HEK293 (cell line): ENCODE data around the gene AIMP2.
"Not testable (repeated sequence)": the region's sequence is repeated elsewhere in the genome, so short reads cannot be mapped to it uniquely, and the experiment has no call there.

Source experiments
- CTCF ChIA-PET: fragments of 350-600 bp; formaldehyde crosslinking; extraction: SDS; loops from one replicate; lab custom pipeline; 2021; ENCODE audit warnings: antibody characterized with exemption; lab: Yijun Ruan, JAX
- POLR2A ChIA-PET: fragments of 300-600 bp; formaldehyde crosslinking; extraction: SDS; loops from one replicate; lab custom pipeline; 2020; ENCODE audit warnings: antibody characterized with exemption, inconsistent platforms; lab: Yijun Ruan, JAX
- H3K27ac ChIP-seq: fragments of 200-500 bp; sonication (Bioruptor generic); 2 replicates; pipeline ENCODE4 v1.5.1; 2014; ENCODE audit warnings: low read depth, low read length, control low read depth, inconsistent platforms; ENCODE audit errors: extremely low read depth
- H3K36me3 ChIP-seq, 2 experiments: fragments of 200-500 bp in 1 of 2; sonication (Bioruptor generic) in 1 of 2; 1 replicate in 1 of 2; 2 replicates in 1 of 2; pipeline ENCODE4 v1.5.1; 2014 to 2017; ENCODE audit warnings: inconsistent platforms in 2 of 2, low read length in 2 of 2; ENCODE audit not compliant: control insufficient read depth in 2 of 2, insufficient read depth in 1 of 2
- H3K4me1 ChIP-seq: fragments of 200-500 bp; sonication (Bioruptor generic); 2 replicates; pipeline ENCODE4 v1.5.1; 2014; ENCODE audit warnings: mild to moderate bottlenecking, low read length, inconsistent platforms; ENCODE audit not compliant: control insufficient read depth, insufficient read depth
- H3K4me3 ChIP-seq: 2 replicates; pipeline ENCODE4 v1.5.1; 2011; ENCODE audit warnings: low read depth, mild to moderate bottlenecking, control low read depth, low read length, moderate library complexity
- H3K9me3 ChIP-seq: fragments of 200-500 bp; sonication (Bioruptor generic); 2 replicates; pipeline ENCODE4 v1.5.1; 2014; ENCODE audit warnings: low read depth, low read length, inconsistent platforms; ENCODE audit not compliant: control insufficient read depth, insufficient read depth
- GLI2 ChIP-seq: fragments of 450-650 bp; formaldehyde crosslinking; IDR thresholded peaks from 2 replicates; pipeline ENCODE4; 2017; ENCODE audit warnings: missing biosample characterization, missing genetic modification characterization, low read depth, borderline replicate concordance
- ZBTB20 ChIP-seq: fragments of 450-650 bp; formaldehyde crosslinking; IDR thresholded peaks from 2 replicates; pipeline ENCODE4 v1.5.1; 2016; ENCODE audit warnings: missing biosample characterization, missing genetic modification characterization
- ZNF121 ChIP-seq: fragments of 450-650 bp; formaldehyde crosslinking; IDR thresholded peaks from 2 replicates; pipeline ENCODE4 v1.5.1; 2016; ENCODE audit warnings: missing biosample characterization, missing genetic modification characterization
- ZNF146 ChIP-seq: fragments of 450-650 bp; formaldehyde crosslinking; IDR thresholded peaks from 2 replicates; pipeline ENCODE4 v1.5.1; 2016; ENCODE audit warnings: missing biosample characterization, missing genetic modification characterization
- ZNF311 ChIP-seq: fragments of 450-650 bp; formaldehyde crosslinking; IDR thresholded peaks from 2 replicates; pipeline ENCODE4 v1.5.1; 2017; ENCODE audit warnings: missing biosample characterization, missing genetic modification characterization, borderline replicate concordance
- ZNF544 ChIP-seq: fragments of 450-650 bp; formaldehyde crosslinking; IDR thresholded peaks from 2 replicates; pipeline ENCODE4 v1.5.0; 2017; ENCODE audit warnings: missing biosample characterization, missing genetic modification characterization
- ZNF777 ChIP-seq: fragments of 450-650 bp; formaldehyde crosslinking; IDR thresholded peaks from 2 replicates; pipeline ENCODE4 v1.5.1; 2017; ENCODE audit warnings: missing biosample characterization, missing genetic modification characterization, borderline replicate concordance
- TF ChIP-seq, protein P1 (sequence below): fragments of 450-650 bp; formaldehyde crosslinking; IDR thresholded peaks from 2 replicates; pipeline ENCODE4 v1.5.1; 2016; ENCODE audit warnings: missing biosample characterization, missing genetic modification characterization
- TF ChIP-seq, protein P2 (sequence below): fragments of 450-650 bp; formaldehyde crosslinking; IDR thresholded peaks from 2 replicates; pipeline ENCODE4 v1.5.1; 2016; ENCODE audit warnings: missing biosample characterization, missing genetic modification characterization

AIMP2 gene

DNA sequence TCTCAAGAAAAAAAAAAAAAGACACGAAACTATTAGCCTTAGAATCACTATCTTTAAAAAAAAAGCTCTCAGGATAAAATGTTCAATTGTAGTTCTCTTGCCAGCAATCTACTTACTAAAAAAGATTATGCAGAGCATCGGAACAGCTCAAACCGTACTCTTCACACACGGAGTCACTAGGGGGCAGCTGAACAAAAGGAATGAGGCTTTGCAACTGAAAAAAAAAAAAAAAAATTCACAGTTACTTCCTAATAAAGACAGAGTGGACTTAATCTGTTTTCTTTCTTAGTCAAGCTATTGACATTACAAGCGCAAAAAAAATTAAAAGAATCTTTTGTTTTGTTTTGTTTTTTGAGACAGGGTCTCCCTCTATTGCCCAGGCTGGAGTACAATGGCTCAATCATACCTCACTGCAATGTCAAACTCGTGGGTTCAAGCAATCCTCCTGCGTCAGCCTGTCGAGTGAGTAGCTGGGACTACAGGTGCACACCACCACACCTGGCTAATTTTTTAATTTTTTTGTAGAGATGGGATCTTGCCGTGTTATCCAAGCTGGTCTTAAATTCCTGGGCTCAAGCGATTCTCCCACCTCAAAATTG, 11.8 kb upstream of the AIMP2 start (continued):
- TF ChIP-seq ZNF777 = no peak
- TF ChIP-seq ZNF146 (tag by site-specific recombination) = no peak
- TF ChIP-seq ZNF544 (tag by site-specific recombination) = no peak

DNA sequence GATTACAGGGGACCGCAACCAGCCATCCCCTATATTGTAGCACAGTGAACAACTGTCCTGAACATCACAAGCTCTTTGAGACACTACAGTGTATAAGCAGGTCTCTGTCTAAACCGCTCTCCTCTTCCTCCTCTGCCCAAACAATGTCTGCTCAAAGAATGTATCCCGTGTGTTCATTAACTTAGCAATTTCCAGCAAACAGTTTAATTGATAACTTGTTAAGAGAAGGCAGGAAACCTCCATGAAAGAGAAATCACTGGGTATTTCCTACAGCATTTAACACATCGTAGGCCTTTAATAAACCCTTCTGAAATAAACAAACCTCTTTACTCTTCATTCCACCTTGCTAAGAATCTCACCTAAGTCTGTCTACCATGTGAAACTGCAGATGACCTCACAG, 1.7 kb upstream of the AIMP2 start:
- Histone ChIP-seq H3K9me3 (no peaks in the 10 kb centered on the region), H3K4me1 (no peaks in the 10 kb centered on the region; the same call in 1 of the 2 replicates), H3K27ac (no peak overlapping the region), H3K4me3 (no peak overlapping the region), H3K36me3 (peaks cover 24% of the 10 kb centered on the region in 2 experiments; a peak in 2 of 3 replicates)
- ChIA-PET POLR2A (interaction anchor here (0.6 kb wide), 1 partner anchor 12 kb away, joined by 3 read pairs; no protein-coding TSS in a partner anchor), CTCF (interaction anchor here (1.2 to 2.0 kb wide), 2 partner anchors 10 to 99 kb away, joined by 3 to 10 read pairs; no protein-coding TSS in a partner anchor)
- TF ChIP-seq ZNF311 (no peak), ZBTB20 (tag by site-specific recombination) (no peak), GLI2 (tag by site-specific recombination) (no peak)

DNA sequence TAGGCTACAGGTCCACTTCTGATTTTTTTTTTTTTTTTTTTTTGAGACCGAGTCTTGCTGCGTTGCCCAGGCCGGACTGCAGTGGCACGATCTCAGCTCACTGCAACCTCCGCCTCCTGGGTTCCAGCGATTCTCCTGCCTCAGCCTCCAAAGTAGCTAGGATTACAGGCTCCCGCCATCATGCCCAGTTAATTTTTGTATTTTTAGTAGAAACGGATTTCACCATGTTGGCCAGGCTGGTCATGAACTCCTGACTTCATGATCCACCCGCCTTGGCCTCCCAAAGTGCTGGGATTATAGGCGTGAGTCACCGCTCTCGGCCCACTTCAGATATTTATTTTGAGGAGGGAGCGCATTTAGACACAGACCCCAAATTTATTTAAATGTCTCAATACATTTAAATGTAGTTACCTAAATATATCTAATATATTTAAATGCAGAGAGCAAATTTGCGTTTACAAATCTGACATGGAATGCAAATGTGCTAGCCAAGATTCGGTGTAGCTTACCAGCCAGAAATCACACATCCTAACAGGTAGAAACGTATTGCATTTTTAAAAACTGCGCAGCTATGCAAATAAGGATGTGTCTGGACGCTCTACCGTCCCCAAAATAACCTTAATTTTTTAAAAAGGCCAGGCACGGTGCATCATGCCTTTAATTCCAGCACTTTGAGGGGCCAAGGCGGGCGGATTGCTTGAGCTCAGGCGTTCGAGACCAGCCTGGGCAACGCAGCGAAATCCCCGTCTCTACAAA, 1.1 kb upstream of the AIMP2 start:
- ChIA-PET CTCF (interaction anchor here (0.7 to 2.0 kb wide), 3 partner anchors 11 to 99 kb away, joined by 3 to 13 read pairs (median 10); no protein-coding TSS in a partner anchor), POLR2A (interaction anchor here (0.7 to 2.3 kb wide), 6 partner anchors 10 to 98 kb away, joined by 4 to 10 read pairs (median 6); no protein-coding TSS in a partner anchor)
- H3K4me1 ChIP-seq, H3K9me3 ChIP-seq, H3K27ac ChIP-seq: not testable (repeated sequence)
- H3K36me3 ChIP-seq = peaks cover 21 to 26% of the 10 kb centered on the region in 2 experiments; a peak in 2 of 3 replicates
- peak overlapping the region; percentile 69 for H3K4me3 ChIP-seq
- TF ChIP-seq ZNF121 = 0 out of 2 replicates have a peak, but pooled peaks have one; percentile 46
- TF ChIP-seq, protein P1, sequence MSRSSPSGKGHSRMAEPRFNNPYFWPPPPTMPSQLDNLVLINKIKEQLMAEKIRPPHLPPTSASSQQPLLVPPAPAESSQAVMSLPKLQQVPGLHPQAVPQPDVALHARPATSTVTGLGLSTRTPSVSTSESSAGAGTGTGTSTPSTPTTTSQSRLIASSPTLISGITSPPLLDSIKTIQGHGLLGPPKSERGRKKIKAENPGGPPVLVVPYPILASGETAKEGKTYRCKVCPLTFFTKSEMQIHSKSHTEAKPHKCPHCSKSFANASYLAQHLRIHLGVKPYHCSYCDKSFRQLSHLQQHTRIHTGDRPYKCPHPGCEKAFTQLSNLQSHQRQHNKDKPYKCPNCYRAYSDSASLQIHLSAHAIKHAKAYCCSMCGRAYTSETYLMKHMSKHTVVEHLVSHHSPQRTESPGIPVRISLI (tag by site-specific recombination) = 0 out of 2 replicates have a peak, but pooled peaks have one; percentile 33

DNA sequence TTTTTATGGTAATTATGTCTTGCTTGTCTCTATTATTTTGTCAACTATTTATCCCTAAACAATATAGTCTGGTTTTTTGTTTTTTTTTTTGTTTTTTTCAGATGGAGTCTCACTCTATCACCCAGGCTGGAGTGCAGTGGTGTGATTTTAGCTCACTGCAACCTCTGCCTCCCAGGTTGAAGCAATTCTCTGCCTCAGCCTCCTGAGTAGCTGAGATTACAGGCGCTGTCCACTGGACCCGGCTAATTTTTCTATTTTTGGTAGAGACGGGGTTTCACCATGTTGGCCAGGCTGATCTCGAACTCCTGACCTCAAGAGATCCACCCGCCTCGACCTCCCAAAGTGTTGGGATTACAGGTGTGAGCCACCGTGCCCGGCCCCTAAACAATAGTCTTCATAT, 1.3 kb downstream of the AIMP2 start:
- H3K9me3 ChIP-seq, H3K27ac ChIP-seq, H3K4me3 ChIP-seq, CTCF ChIA-PET, H3K4me1 ChIP-seq: not testable (repeated sequence)
- POLR2A ChIA-PET = interaction anchor here (1.0 to 2.3 kb wide), 2 partner anchors 10 to 91 kb away, joined by 3 to 9 read pairs; no protein-coding TSS in a partner anchor
- H3K36me3 ChIP-seq = peaks cover 14 to 25% of the 10 kb centered on the region in 2 experiments; a peak in 2 of 3 replicates
- TF ChIP-seq, protein P2, sequence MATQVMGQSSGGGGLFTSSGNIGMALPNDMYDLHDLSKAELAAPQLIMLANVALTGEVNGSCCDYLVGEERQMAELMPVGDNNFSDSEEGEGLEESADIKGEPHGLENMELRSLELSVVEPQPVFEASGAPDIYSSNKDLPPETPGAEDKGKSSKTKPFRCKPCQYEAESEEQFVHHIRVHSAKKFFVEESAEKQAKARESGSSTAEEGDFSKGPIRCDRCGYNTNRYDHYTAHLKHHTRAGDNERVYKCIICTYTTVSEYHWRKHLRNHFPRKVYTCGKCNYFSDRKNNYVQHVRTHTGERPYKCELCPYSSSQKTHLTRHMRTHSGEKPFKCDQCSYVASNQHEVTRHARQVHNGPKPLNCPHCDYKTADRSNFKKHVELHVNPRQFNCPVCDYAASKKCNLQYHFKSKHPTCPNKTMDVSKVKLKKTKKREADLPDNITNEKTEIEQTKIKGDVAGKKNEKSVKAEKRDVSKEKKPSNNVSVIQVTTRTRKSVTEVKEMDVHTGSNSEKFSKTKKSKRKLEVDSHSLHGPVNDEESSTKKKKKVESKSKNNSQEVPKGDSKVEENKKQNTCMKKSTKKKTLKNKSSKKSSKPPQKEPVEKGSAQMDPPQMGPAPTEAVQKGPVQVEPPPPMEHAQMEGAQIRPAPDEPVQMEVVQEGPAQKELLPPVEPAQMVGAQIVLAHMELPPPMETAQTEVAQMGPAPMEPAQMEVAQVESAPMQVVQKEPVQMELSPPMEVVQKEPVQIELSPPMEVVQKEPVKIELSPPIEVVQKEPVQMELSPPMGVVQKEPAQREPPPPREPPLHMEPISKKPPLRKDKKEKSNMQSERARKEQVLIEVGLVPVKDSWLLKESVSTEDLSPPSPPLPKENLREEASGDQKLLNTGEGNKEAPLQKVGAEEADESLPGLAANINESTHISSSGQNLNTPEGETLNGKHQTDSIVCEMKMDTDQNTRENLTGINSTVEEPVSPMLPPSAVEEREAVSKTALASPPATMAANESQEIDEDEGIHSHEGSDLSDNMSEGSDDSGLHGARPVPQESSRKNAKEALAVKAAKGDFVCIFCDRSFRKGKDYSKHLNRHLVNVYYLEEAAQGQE (tag by site-specific recombination) = 0 out of 2 replicates have a peak, but pooled peaks have one; percentile 33
